Measurements from ENCODE around the gene GALNTL6.

GALNTL6 gene

GRCh38 chr4:172256820-172257219, 443.6 kb downstream of the GALNTL6 start:
- no CpG with 5 or more reads among the region's 1 CpG for WGBS, 2 experiments (ENCODE audit: insufficient coverage in 2 of 2)

DNA sequence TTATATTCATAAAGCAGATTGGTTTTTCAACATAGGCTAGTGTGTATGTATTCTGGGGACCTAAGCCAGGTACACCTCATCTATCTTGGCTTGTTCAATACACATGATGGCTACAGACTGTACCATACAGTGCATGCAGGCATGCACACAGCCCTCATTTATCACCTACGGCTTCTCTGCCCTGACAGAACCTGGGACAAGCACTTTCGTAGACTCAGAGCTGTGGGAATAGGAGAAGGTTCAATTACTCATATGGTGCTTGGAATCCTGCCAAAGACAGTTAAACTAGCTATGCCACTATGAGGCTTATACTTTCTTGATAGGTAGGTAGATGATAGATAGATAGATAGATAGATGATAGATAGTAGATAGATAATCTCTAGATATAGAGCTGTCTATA, 457.2 kb downstream of the GALNTL6 start:
- WGBS, 2 experiments (ENCODE audit: insufficient coverage in 2 of 2) = 100% methylated on average over 1 of the region's 2 CpGs; no CpG with 5 or more reads in 1 of the 2 experiments
- Histone ChIP-seq H3K9me3 (ENCODE audit: control insufficient read depth, low read length) (no peaks in the 10 kb centered on the region), H3K36me3 (ENCODE audit: control insufficient read depth, insufficient read depth, low read length) (no peaks in the 10 kb centered on the region), H3K27ac (ENCODE audit: low read depth, low read length, severe bottlenecking) (no peak overlapping the region), H3K4me1 (ENCODE audit: control insufficient read depth, insufficient read depth, low read length, poor library complexity, severe bottlenecking) (no peaks in the 10 kb centered on the region), H3K4me3 (ENCODE audit: extremely low read depth, insufficient read depth, low read length, poor library complexity, severe bottlenecking) (no peak overlapping the region)

More at GRCh38 chr4:172256820-172257219, 443.6 kb downstream of the GALNTL6 start:
- Histone ChIP-seq H3K36me3 (ENCODE audit: control insufficient read depth, insufficient read depth, low read length) (no peaks in the 10 kb centered on the region), H3K4me1 (ENCODE audit: control insufficient read depth, insufficient read depth, low read length, poor library complexity, severe bottlenecking) (no peaks in the 10 kb centered on the region), H3K27ac (ENCODE audit: low read depth, low read length, severe bottlenecking) (no peak overlapping the region), H3K9me3 (ENCODE audit: control insufficient read depth, low read length) (no peaks in the 10 kb centered on the region), H3K4me3 (ENCODE audit: extremely low read depth, insufficient read depth, low read length, poor library complexity, severe bottlenecking) (no peak overlapping the region)

- no peak overlapping the region for H3K4me3 ChIP-seq (ENCODE audit: extremely low read depth, insufficient read depth, low read length, poor library complexity, severe bottlenecking)
- no peaks in the 10 kb centered on the region for H3K4me1 ChIP-seq (ENCODE audit: control insufficient read depth, insufficient read depth, low read length, poor library complexity, severe bottlenecking)
- H3K36me3 ChIP-seq (ENCODE audit: control insufficient read depth, insufficient read depth, low read length) = no peaks in the 10 kb centered on the region
- no peak overlapping the region for H3K27ac ChIP-seq (ENCODE audit: low read depth, low read length, severe bottlenecking)
- H3K9me3 ChIP-seq (ENCODE audit: control insufficient read depth, low read length) = no peaks in the 10 kb centered on the region
Observed at GRCh38 chr4:172287117-172287516, 473.9 kb downstream of the GALNTL6 start.

DNA sequence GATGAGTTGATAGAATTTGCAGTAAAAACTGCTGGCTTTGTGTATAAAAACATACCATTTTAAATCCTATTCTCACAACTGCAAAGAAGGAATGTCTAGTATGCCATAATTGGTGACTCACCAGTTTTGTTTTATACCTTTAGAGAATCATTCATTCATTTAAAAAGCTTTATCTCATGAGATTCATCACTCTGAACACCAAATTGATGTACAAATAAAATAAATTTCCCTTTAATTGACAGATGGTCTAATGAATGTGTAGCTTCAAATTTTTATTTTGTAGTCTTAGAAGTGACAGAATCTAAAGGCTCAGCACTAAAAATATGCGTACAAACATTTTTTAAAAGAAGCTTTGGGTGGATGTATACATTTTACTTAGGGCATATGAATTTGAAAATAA, 492.5 kb downstream of the GALNTL6 start:
- WGBS, 2 experiments (ENCODE audit: insufficient coverage in 2 of 2) = 83 to 100% methylated on average over 1 of the region's 1 CpG
- no peaks in the 10 kb centered on the region for H3K4me1 ChIP-seq (ENCODE audit: control insufficient read depth, insufficient read depth, low read length, poor library complexity, severe bottlenecking)
- no peaks in the 10 kb centered on the region for H3K9me3 ChIP-seq (ENCODE audit: control insufficient read depth, low read length)
- H3K4me3 ChIP-seq (ENCODE audit: extremely low read depth, insufficient read depth, low read length, poor library complexity, severe bottlenecking) = no peak overlapping the region
- no peaks in the 10 kb centered on the region for H3K36me3 ChIP-seq (ENCODE audit: control insufficient read depth, insufficient read depth, low read length)
- H3K27ac ChIP-seq (ENCODE audit: low read depth, low read length, severe bottlenecking) = no peak overlapping the region

DNA sequence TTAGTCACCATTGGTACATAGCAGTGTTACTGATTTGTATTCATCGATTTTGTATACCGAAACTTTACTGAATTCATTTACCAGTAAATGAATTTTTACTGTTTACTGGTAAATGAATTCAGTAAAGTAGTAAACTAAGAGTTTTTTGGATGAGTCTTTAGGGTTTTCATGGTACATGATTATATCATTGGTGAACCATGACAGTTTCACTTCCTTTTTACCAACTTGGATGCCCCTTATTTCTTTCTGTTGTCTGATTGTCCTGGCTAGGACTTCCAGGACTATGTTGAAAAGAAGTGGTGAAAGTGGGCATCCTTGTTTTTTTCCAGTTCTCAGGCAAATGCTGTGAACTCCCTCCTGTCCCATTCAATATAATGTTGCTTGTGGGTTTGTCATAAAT, 494.9 kb downstream of the GALNTL6 start:
- no peak overlapping the region for H3K4me3 ChIP-seq (ENCODE audit: extremely low read depth, insufficient read depth, low read length, poor library complexity, severe bottlenecking)
- no peaks in the 10 kb centered on the region for H3K36me3 ChIP-seq (ENCODE audit: control insufficient read depth, insufficient read depth, low read length)
- WGBS, 2 experiments (ENCODE audit: insufficient coverage in 2 of 2) = 100% methylated on average over 1 of the region's 2 CpGs; no CpG with 5 or more reads in 1 of the 2 experiments
- no peak overlapping the region for H3K27ac ChIP-seq (ENCODE audit: low read depth, low read length, severe bottlenecking)
- no peaks in the 10 kb centered on the region for H3K4me1 ChIP-seq (ENCODE audit: control insufficient read depth, insufficient read depth, low read length, poor library complexity, severe bottlenecking)
- H3K9me3 ChIP-seq (ENCODE audit: control insufficient read depth, low read length) = no peaks in the 10 kb centered on the region

DNA sequence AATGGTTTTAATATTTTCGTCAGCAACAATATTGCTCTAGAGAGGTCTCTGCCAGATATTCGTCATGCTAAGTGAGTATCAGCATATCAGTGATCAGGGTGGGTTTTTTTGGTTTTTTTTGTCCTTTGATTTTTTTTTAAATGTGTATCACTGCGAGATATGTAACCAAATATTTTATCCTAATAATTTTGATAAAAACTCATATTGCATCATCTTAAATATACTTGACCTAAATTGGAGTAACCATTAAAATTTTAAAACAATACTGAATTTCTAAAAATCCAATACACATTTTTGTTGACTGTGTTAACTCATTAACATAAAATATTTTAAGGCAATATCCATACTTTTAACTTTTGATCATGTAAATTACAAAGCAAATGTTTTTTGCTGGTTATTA, 498.5 kb downstream of the GALNTL6 start:
- H3K36me3 ChIP-seq (ENCODE audit: control insufficient read depth, insufficient read depth, low read length) = no peaks in the 10 kb centered on the region
- H3K9me3 ChIP-seq (ENCODE audit: control insufficient read depth, low read length) = no peaks in the 10 kb centered on the region
- H3K27ac ChIP-seq (ENCODE audit: low read depth, low read length, severe bottlenecking) = no peak overlapping the region
- 100% methylated on average over 2 of the region's 3 CpGs; no CpG with 5 or more reads in 1 of the 2 experiments for WGBS, 2 experiments (ENCODE audit: insufficient coverage in 2 of 2)
- no peak overlapping the region for H3K4me3 ChIP-seq (ENCODE audit: extremely low read depth, insufficient read depth, low read length, poor library complexity, severe bottlenecking)
- no peaks in the 10 kb centered on the region for H3K4me1 ChIP-seq (ENCODE audit: control insufficient read depth, insufficient read depth, low read length, poor library complexity, severe bottlenecking)

DNA sequence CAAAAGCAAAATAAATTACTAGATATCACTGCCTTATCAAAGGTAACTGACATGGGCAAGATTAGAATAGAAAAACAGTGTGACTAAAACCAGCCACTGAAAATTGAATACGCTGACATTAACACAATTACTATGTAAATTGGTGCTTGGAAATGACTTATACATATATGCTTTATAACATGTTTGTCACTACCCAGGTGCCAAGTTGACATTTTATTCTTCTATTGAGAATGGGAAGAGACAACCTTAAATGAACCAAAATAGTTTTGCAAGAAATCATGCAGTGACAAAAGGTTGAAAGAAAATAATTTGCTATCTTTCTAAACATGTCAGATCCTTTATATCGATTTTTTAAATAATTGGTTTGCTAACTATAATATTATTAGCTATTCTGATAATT, 510.1 kb downstream of the GALNTL6 start:
- no peaks in the 10 kb centered on the region for H3K9me3 ChIP-seq (ENCODE audit: control insufficient read depth, low read length)
- no peak overlapping the region for H3K4me3 ChIP-seq (ENCODE audit: extremely low read depth, insufficient read depth, low read length, poor library complexity, severe bottlenecking)
- no peaks in the 10 kb centered on the region for H3K4me1 ChIP-seq (ENCODE audit: control insufficient read depth, insufficient read depth, low read length, poor library complexity, severe bottlenecking)
- no peak overlapping the region for H3K27ac ChIP-seq (ENCODE audit: low read depth, low read length, severe bottlenecking)
- WGBS, 2 experiments (ENCODE audit: insufficient coverage in 2 of 2) = no CpG with 5 or more reads among the region's 2 CpGs
- no peaks in the 10 kb centered on the region for H3K36me3 ChIP-seq (ENCODE audit: control insufficient read depth, insufficient read depth, low read length)

DNA sequence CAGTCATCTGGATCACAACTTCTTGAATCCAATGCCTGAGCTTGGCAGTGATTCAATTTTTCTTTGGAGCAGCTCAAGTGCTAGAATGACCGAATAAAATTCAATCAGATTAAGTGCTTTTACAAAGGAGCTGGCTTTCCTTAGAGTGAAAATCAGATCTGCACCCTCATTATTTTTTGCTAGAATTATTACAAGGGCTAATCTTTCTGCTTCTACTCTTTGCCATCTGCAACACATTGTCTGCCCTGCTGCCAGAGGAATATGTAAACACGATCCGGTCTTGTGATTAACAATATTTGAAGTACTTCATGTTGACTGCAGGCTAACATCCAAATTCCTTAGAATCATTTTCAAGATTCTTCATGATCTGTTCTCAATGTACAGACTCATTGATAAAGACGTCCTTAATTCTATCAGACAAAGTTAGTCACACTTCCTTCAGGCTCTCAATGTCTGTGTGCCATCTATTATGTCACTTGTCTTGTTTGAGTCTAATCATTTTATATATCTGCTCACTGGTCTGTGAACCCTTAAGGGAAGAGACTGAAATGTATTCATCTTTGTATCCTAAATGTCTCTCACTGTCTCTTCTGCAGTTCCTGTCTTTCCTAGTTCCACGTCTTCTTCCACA, 531.2 kb downstream of the GALNTL6 start:
- 87 to 92% methylated on average over 3 of the region's 5 CpGs for WGBS, 2 experiments (ENCODE audit: insufficient coverage in 2 of 2)
- no peak overlapping the region for H3K4me3 ChIP-seq (ENCODE audit: extremely low read depth, insufficient read depth, low read length, poor library complexity, severe bottlenecking)
- H3K4me1 ChIP-seq (ENCODE audit: control insufficient read depth, insufficient read depth, low read length, poor library complexity, severe bottlenecking) = peaks cover 3% of the 10 kb centered on the region
- H3K36me3 ChIP-seq (ENCODE audit: control insufficient read depth, insufficient read depth, low read length) = no peaks in the 10 kb centered on the region
- H3K27ac ChIP-seq (ENCODE audit: low read depth, low read length, severe bottlenecking) = no peak overlapping the region
- H3K9me3 ChIP-seq (ENCODE audit: control insufficient read depth, low read length) = no peaks in the 10 kb centered on the region

DNA sequence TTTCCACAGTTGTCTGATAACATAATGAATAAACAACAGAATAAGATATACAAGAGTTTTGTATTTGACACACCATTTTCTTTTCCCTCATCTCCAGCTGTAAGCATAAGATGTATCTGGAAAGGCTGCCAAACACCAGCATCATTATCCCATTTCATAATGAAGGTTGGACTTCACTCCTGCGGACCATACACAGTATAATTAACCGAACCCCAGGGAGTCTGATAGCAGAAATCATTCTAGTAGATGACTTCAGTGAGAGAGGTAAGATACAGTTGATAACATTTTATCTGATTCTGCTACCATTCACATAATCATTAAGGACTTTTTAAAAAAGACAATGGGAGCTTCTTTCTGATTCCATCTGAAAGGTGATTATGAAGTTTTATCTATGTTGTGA, 535.2 kb downstream of the GALNTL6 start:
- Histone ChIP-seq H3K4me3 (ENCODE audit: extremely low read depth, insufficient read depth, low read length, poor library complexity, severe bottlenecking) (no peak overlapping the region), H3K9me3 (ENCODE audit: control insufficient read depth, low read length) (no peaks in the 10 kb centered on the region), H3K36me3 (ENCODE audit: control insufficient read depth, insufficient read depth, low read length) (no peaks in the 10 kb centered on the region), H3K27ac (ENCODE audit: low read depth, low read length, severe bottlenecking) (no peak overlapping the region), H3K4me1 (ENCODE audit: control insufficient read depth, insufficient read depth, low read length, poor library complexity, severe bottlenecking) (no peaks in the 10 kb centered on the region)
- no CpG with 5 or more reads among the region's 2 CpGs for WGBS, 2 experiments (ENCODE audit: insufficient coverage in 2 of 2)

DNA sequence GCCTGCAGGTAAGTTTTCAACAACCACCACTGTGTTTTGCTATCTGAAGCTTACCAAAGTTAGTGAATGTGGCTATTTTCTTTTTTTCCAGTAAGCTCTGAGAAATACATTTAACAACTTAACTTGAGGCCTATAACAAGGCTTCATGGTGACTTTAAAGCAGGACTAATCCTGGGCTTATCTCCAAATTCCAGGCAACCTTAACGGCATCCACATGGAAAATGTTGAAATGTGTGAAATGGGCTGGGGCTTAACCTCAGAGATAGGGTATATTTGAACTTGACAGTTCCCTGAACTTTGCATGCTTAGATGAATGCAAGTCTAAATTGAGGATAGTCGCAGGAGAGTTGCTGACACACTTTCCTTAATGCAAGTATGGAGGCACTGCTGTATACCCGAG, 539.2 kb downstream of the GALNTL6 start:
- H3K36me3 ChIP-seq (ENCODE audit: control insufficient read depth, insufficient read depth, low read length) = no peaks in the 10 kb centered on the region
- 62 to 79% methylated on average over 2 to 3 of the region's 3 CpGs for WGBS, 2 experiments (ENCODE audit: insufficient coverage in 2 of 2)
- no peak overlapping the region for H3K27ac ChIP-seq (ENCODE audit: low read depth, low read length, severe bottlenecking)
- H3K4me1 ChIP-seq (ENCODE audit: control insufficient read depth, insufficient read depth, low read length, poor library complexity, severe bottlenecking) = no peaks in the 10 kb centered on the region
- H3K4me3 ChIP-seq (ENCODE audit: extremely low read depth, insufficient read depth, low read length, poor library complexity, severe bottlenecking) = no peak overlapping the region
- no peaks in the 10 kb centered on the region for H3K9me3 ChIP-seq (ENCODE audit: control insufficient read depth, low read length)

DNA sequence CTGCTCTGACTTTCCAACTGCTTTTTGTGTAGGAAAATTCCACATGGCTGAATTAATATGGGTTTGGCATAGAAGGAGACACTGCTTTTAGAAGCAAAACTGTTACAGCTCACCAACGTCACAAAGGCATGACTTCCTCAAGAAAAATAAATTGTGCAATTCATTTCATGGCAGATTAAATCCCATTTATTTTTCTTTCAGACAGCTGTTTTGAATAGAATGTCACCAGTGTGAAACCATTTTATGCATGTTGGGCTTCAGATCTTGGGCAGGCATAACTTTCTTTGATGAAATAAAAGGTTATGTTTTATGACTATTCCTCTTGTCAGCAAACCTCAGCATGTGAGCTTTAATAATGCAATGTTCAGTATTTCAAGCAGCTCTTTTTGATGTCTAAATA, 542.8 kb downstream of the GALNTL6 start:
- Histone ChIP-seq H3K36me3 (ENCODE audit: control insufficient read depth, insufficient read depth, low read length) (no peaks in the 10 kb centered on the region), H3K4me1 (ENCODE audit: control insufficient read depth, insufficient read depth, low read length, poor library complexity, severe bottlenecking) (no peaks in the 10 kb centered on the region), H3K9me3 (ENCODE audit: control insufficient read depth, low read length) (no peaks in the 10 kb centered on the region), H3K27ac (ENCODE audit: low read depth, low read length, severe bottlenecking) (no peak overlapping the region), H3K4me3 (ENCODE audit: extremely low read depth, insufficient read depth, low read length, poor library complexity, severe bottlenecking) (no peak overlapping the region)
- 80 to 100% methylated on average over 1 of the region's 1 CpG for WGBS, 2 experiments (ENCODE audit: insufficient coverage in 2 of 2)
